ENCODE measurements around the gene NVL.

The NVL gene

DNA sequence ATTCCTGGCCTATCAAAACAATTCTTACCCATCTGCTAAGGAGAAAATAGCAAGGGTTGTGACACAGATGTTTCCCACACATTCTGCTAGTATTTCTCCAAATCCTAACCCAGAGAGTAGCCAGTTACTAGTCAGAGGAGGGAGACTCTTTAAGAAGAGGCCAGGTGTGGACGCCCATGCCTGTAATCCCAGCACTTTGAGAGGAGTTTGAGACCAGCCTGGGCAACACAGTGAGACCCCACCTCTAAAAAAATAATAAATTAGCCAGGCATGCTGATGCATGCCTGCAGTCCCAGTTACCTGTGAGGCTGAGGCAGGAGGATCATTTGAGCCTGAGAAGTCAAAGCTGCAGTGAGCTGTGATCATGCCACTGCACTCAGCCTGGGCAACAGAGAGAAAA is 28.6 kb downstream of the NVL start:
- H3K36me3 ChIP-seq (ENCODE audit: insufficient read depth, low read length), result peaks cover 91% of the 10 kb centered on the region
- no peaks in the 10 kb centered on the region for H3K4me1 ChIP-seq (ENCODE audit: insufficient read depth, low read length, severe bottlenecking)
- H3K79me2 ChIP-seq (ENCODE audit: insufficient read depth, low read length), result no peaks in the 10 kb centered on the region
- H3K9me3 ChIP-seq (ENCODE audit: low read length), result no peaks in the 10 kb centered on the region
- H3K4me3 ChIP-seq (ENCODE audit: low read depth, low read length, poor library complexity, severe bottlenecking), result no peak overlapping the region
- H3K4me2 ChIP-seq (ENCODE audit: low read length), result no peak overlapping the region
- TF ChIP-seq, protein P1, sequence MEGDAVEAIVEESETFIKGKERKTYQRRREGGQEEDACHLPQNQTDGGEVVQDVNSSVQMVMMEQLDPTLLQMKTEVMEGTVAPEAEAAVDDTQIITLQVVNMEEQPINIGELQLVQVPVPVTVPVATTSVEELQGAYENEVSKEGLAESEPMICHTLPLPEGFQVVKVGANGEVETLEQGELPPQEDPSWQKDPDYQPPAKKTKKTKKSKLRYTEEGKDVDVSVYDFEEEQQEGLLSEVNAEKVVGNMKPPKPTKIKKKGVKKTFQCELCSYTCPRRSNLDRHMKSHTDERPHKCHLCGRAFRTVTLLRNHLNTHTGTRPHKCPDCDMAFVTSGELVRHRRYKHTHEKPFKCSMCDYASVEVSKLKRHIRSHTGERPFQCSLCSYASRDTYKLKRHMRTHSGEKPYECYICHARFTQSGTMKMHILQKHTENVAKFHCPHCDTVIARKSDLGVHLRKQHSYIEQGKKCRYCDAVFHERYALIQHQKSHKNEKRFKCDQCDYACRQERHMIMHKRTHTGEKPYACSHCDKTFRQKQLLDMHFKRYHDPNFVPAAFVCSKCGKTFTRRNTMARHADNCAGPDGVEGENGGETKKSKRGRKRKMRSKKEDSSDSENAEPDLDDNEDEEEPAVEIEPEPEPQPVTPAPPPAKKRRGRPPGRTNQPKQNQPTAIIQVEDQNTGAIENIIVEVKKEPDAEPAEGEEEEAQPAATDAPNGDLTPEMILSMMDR (IDR thresholded peaks at IDR 0.05; ENCODE audit: low read length), result no peak
- no peak for TF ChIP-seq EZH2 (IDR thresholded peaks at IDR 0.05; ENCODE audit: borderline replicate concordance, low read length)
- H3K9ac ChIP-seq (ENCODE audit: low read length), result no peak overlapping the region
- H3K27ac ChIP-seq (ENCODE audit: low read depth, low read length, poor library complexity, severe bottlenecking), result no peak overlapping the region
- H3K27me3 ChIP-seq (ENCODE audit: insufficient read depth, low read length), result no peaks in the 10 kb centered on the region
- H3F3A ChIP-seq (ENCODE audit: insufficient read depth, low read length), result no peaks in the 10 kb centered on the region
- H4K20me1 ChIP-seq (ENCODE audit: insufficient read depth, low read length), result no peaks in the 10 kb centered on the region
- no peaks in the 10 kb centered on the region for H3K9me2 ChIP-seq (ENCODE audit: low read depth, low read length)
- H2AFZ ChIP-seq (ENCODE audit: low read length), result no peak overlapping the region

DNA sequence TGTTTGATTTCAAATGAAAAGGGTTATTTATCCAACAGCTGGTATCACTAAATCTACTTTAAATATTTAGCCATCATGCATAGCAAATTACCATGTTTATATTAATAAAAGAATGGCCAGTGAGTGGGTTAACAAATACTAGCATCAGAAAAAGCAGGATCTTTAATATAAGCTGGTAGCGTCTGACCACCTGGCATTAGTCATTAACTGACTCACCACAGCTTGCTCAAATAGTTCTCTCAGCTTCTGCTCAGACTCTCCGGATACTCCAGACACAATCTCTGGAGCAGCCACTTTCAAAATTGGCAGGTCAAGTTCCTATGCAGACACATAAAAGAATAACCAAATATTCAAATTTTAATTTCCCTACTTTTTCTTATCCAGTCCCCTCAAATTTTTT is 29.6 kb downstream of the NVL start:
- Histone ChIP-seq H3K9me2 (ENCODE audit: low read depth, low read length) (no peaks in the 10 kb centered on the region), H3K9ac (ENCODE audit: low read length) (no peak overlapping the region), H3F3A (ENCODE audit: insufficient read depth, low read length) (no peaks in the 10 kb centered on the region), H3K9me3 (ENCODE audit: low read length) (no peaks in the 10 kb centered on the region), H3K79me2 (ENCODE audit: insufficient read depth, low read length) (no peaks in the 10 kb centered on the region), H3K4me3 (ENCODE audit: low read depth, low read length, poor library complexity, severe bottlenecking) (no peak overlapping the region), H2AFZ (ENCODE audit: low read length) (no peak overlapping the region), H4K20me1 (ENCODE audit: insufficient read depth, low read length) (no peaks in the 10 kb centered on the region), H3K27ac (ENCODE audit: low read depth, low read length, poor library complexity, severe bottlenecking) (no peak overlapping the region), H3K4me2 (ENCODE audit: low read length) (no peak overlapping the region), H3K27me3 (ENCODE audit: insufficient read depth, low read length) (no peaks in the 10 kb centered on the region), H3K36me3 (ENCODE audit: insufficient read depth, low read length) (peaks cover 92% of the 10 kb centered on the region), H3K4me1 (ENCODE audit: insufficient read depth, low read length, severe bottlenecking) (no peaks in the 10 kb centered on the region)
- TF ChIP-seq, protein P1 (IDR thresholded peaks at IDR 0.05; ENCODE audit: low read length), result no peak
- no peak for TF ChIP-seq EZH2 (IDR thresholded peaks at IDR 0.05; ENCODE audit: borderline replicate concordance, low read length)

DNA sequence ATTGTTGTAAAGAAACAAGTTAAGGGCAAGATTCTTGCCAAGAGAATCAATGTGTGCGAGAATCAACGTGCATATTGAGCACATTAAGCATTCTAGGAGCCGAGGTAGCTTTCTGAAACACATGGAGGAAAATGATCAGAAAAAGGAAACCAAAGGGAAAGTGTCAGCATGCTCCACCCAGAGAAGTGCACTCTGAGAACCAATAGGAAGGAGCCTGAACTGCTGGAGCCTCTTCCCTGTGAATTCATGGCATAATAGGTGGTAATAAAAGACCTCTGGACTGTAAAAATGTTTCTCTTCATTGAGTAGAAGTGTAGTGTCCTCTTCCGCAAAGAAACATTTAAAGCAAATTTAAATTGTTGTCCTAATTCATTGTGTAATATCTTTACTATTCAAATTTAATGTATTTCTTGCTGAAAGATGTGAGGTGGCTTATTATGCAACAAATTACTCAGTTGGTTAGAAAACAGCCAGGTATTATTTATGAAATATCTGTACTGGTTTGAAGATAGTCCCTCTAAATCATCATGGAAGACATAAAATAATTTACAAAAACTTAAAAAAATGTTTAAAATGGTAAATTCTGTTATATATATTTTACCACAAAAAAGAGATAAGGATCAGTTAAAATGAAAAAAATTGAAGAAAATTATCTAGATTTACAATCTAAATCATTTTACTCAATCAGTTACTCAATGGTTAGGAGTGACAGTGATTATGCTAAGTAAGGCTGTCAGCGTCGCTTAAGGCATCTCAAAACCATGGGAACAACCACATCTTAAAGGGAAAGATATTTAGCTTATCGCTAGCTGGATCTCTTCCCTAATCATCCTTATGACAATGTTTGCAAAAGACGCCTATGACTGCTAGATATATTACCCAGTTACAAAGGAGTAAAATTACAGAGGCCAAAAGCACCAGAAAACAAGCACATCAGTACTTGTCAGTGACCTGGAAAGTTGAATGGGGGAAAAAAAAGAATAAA is 31.3 kb downstream of the NVL start:
- Histone ChIP-seq H4K20me1 (ENCODE audit: insufficient read depth, low read length) (no peaks in the 10 kb centered on the region), H3K4me1 (ENCODE audit: insufficient read depth, low read length, severe bottlenecking) (no peaks in the 10 kb centered on the region), H3K27ac (ENCODE audit: low read depth, low read length, poor library complexity, severe bottlenecking) (no peak overlapping the region), H3K79me2 (ENCODE audit: insufficient read depth, low read length) (no peaks in the 10 kb centered on the region), H3K4me3 (ENCODE audit: low read depth, low read length, poor library complexity, severe bottlenecking) (no peak overlapping the region), H3K9ac (ENCODE audit: low read length) (no peak overlapping the region), H3K9me3 (ENCODE audit: low read length) (no peaks in the 10 kb centered on the region), H3K4me2 (ENCODE audit: low read length) (no peak overlapping the region), H3K9me2 (ENCODE audit: low read depth, low read length) (no peaks in the 10 kb centered on the region), H3K36me3 (ENCODE audit: insufficient read depth, low read length) (peaks cover 93% of the 10 kb centered on the region), H3F3A (ENCODE audit: insufficient read depth, low read length) (no peaks in the 10 kb centered on the region), H2AFZ (ENCODE audit: low read length) (no peak overlapping the region), H3K27me3 (ENCODE audit: insufficient read depth, low read length) (no peaks in the 10 kb centered on the region)
- no peak for TF ChIP-seq EZH2 (IDR thresholded peaks at IDR 0.05; ENCODE audit: borderline replicate concordance, low read length)
- TF ChIP-seq, protein P1 (IDR thresholded peaks at IDR 0.05; ENCODE audit: low read length), result no peak

Measured in OCI-LY1 (cell line).